ENCODE measurements around the gene NLRP5. TPM values are rescaled to one million over a fixed set of nuclear protein-coding genes. Genes with fewer than 3 reads are reported as not detected.

Gene NLRP5
- polyA plus RNA-seq, 3 donors = not detected

DNA sequence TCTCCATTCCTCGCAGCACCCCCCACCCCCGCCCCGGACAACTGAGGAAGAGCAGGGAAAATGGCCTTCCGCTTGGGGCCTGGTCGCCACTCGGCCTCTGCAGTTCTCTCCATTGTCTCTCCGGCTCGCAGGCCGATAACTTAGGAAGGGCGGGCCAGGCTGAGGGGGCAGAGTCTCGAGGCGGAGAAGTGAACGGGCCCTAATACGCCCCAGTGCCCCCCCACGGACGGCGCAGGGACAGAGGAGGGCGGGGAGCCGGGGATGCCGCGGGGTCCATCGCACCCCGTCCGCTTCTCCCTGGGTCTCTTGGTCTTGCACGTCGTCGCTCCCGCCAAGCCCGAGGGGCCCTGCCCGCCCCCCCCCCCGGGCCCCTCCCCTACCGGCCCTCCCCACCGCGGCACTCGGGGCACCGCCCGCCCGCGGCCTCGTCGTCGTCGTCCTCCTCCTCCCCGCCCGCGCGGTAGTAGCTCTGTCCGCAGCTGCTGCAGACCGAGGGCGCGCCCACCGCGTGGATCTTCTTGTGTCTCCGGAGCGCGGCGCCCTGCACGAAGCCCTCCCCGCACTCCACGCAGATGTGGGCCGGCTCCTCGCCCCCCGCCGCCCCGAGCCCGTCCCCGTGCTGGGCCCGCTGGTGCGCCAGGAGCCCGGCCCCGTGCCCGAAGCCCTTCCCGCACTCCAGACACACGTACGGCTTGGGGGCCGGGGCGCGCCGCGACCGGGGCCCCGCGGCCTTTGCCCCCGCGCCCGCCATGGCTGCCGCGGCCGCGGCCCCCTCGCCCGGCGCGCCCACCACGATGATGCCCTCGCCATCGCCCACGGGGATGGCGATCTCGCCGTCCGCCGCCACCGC, 101.3 kb downstream of the NLRP5 start:
- Histone ChIP-seq H3K9ac (ENCODE audit: insufficient read depth, low read length, poor library complexity, severe bottlenecking) (no peak overlapping the region), H3K27ac (ENCODE audit: low read depth in 1 of 2, low read length in 2 of 2) (no peak overlapping the region), H3K36me3 (replicated peaks in 1 of 2; ENCODE audit: control insufficient read depth in 1 of 2, insufficient read depth in 2 of 2, low read length in 2 of 2) (peaks cover 32 to 45% of the 10 kb centered on the region in 2 donors), H3K4me1 (ENCODE audit: control insufficient read depth in 1 of 2, insufficient read depth in 2 of 2, low read length in 2 of 2) (no peaks in the 10 kb centered on the region), H3K27me3 (ENCODE audit: control insufficient read depth in 2 of 2, insufficient read depth in 2 of 2, low read length in 2 of 2) (no peaks in the 10 kb centered on the region), H3K4me2 (replicated peaks; ENCODE audit: extremely low read depth, low read length, poor library complexity, severe bottlenecking) (no peak overlapping the region), H3K79me2 (ENCODE audit: insufficient read depth, low read length) (peaks cover 38% of the 10 kb centered on the region), H4K20me1 (ENCODE audit: insufficient read depth, low read length) (peaks cover 91% of the 10 kb centered on the region), H3K4me3 (replicated peaks in 1 of 3; ENCODE audit: low read depth in 2 of 3, low read length in 3 of 3) (no peak overlapping the region), H2AFZ (ENCODE audit: insufficient read depth, low read depth, low read length, poor library complexity, severe bottlenecking) (no peak overlapping the region), H3K9me3 (replicated peaks in 1 of 2; ENCODE audit: control insufficient read depth in 1 of 2, insufficient read depth in 1 of 2, low read length in 2 of 2) (peaks cover under 1 to 14% of the 10 kb centered on the region in 2 donors)
- TF ChIP-seq, protein P1, sequence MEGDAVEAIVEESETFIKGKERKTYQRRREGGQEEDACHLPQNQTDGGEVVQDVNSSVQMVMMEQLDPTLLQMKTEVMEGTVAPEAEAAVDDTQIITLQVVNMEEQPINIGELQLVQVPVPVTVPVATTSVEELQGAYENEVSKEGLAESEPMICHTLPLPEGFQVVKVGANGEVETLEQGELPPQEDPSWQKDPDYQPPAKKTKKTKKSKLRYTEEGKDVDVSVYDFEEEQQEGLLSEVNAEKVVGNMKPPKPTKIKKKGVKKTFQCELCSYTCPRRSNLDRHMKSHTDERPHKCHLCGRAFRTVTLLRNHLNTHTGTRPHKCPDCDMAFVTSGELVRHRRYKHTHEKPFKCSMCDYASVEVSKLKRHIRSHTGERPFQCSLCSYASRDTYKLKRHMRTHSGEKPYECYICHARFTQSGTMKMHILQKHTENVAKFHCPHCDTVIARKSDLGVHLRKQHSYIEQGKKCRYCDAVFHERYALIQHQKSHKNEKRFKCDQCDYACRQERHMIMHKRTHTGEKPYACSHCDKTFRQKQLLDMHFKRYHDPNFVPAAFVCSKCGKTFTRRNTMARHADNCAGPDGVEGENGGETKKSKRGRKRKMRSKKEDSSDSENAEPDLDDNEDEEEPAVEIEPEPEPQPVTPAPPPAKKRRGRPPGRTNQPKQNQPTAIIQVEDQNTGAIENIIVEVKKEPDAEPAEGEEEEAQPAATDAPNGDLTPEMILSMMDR (IDR thresholded peaks at IDR 0.05) = no peak
- Mint-ChIP-seq H3K27me3 (ENCODE audit: low read depth in 3 of 3) (peaks cover 2 to 8% (median 5%) of the 10 kb centered on the region in 3 donors), H3K4me3 (no peak overlapping the region), H3K36me3 (peaks cover 42 to 56% of the 10 kb centered on the region in 2 donors), H3K9me3 (peaks cover 0 to 9% (median 2%) of the 10 kb centered on the region in 7 donors), H3K27ac (no peak overlapping the region), H3K4me1 (peaks cover 12% of the 10 kb centered on the region)
- DNase-seq = no peak
- 96% methylated on average over 69 of the region's 104 CpGs for WGBS (ENCODE audit: insufficient coverage)
- intact Hi-C loops (cut with micrococcal nuclease) = no loop called here

GRCh38 chr19:56088497-56089215, 102.1 kb downstream of the NLRP5 start:
- no peak for DNase-seq
- no peak overlapping the region for H3K4me2 ChIP-seq (replicated peaks; ENCODE audit: extremely low read depth, low read length, poor library complexity, severe bottlenecking)
- no peak overlapping the region for H3K9ac ChIP-seq (ENCODE audit: insufficient read depth, low read length, poor library complexity, severe bottlenecking)
- intact Hi-C loops (cut with micrococcal nuclease) = no loop called here
- 98% methylated on average over 60 of the region's 66 CpGs for WGBS (ENCODE audit: insufficient coverage)
- no peak overlapping the region for H2AFZ ChIP-seq (ENCODE audit: insufficient read depth, low read depth, low read length, poor library complexity, severe bottlenecking)
- peaks cover 49 to 64% of the 10 kb centered on the region in 2 donors for H3K36me3 Mint-ChIP-seq
- peaks cover 2 to 6% (median 2%) of the 10 kb centered on the region in 3 donors for H3K27me3 Mint-ChIP-seq (ENCODE audit: low read depth in 3 of 3)
- no peak overlapping the region for H3K4me3 ChIP-seq (replicated peaks in 1 of 3; ENCODE audit: low read depth in 2 of 3, low read length in 3 of 3)
- H3K4me3 Mint-ChIP-seq = no peak overlapping the region
- H4K20me1 ChIP-seq (ENCODE audit: insufficient read depth, low read length) = peaks cover 93% of the 10 kb centered on the region
- peaks cover 46% of the 10 kb centered on the region for H3K79me2 ChIP-seq (ENCODE audit: insufficient read depth, low read length)
- H3K27ac ChIP-seq (ENCODE audit: low read depth in 1 of 2, low read length in 2 of 2) = no peak overlapping the region
- peaks cover 12% of the 10 kb centered on the region for H3K4me1 Mint-ChIP-seq
- peaks cover 37 to 53% of the 10 kb centered on the region in 2 donors for H3K36me3 ChIP-seq (replicated peaks in 1 of 2; ENCODE audit: control insufficient read depth in 1 of 2, insufficient read depth in 2 of 2, low read length in 2 of 2)
- peaks cover 8 to 22% of the 10 kb centered on the region in 2 donors for H3K9me3 ChIP-seq (replicated peaks in 1 of 2; ENCODE audit: control insufficient read depth in 1 of 2, insufficient read depth in 1 of 2, low read length in 2 of 2)
- no peaks in the 10 kb centered on the region for H3K4me1 ChIP-seq (ENCODE audit: control insufficient read depth in 1 of 2, insufficient read depth in 2 of 2, low read length in 2 of 2)
- H3K27me3 ChIP-seq (ENCODE audit: control insufficient read depth in 2 of 2, insufficient read depth in 2 of 2, low read length in 2 of 2) = no peaks in the 10 kb centered on the region
- H3K9me3 Mint-ChIP-seq = peaks cover 0 to 16% (median 8%) of the 10 kb centered on the region in 7 donors
- no peak overlapping the region for H3K27ac Mint-ChIP-seq
- TF ChIP-seq, protein P1 (IDR thresholded peaks at IDR 0.05) = no peak

All from CD14-positive monocyte (primary cell).